HepG2 (cell line): Measurements from ENCODE around the gene CDK15. TPM values are rescaled to one million over a fixed set of nuclear protein-coding genes. Genes with fewer than 3 reads are reported as not detected.
A peak's percentile ranks its signal among the peaks of the same experiment; 100 is the strongest.

Experiments used
- DPF2 ChIP-seq: sonication (generic); formaldehyde crosslinking; IDR thresholded peaks from 2 replicates; pipeline ENCODE4 v1.4.0; 2020; ENCODE audit warnings: mild to moderate bottlenecking, low read depth, missing genetic modification reagents, borderline replicate concordance
- HNF4A ChIP-seq: sonication (generic); formaldehyde crosslinking; IDR thresholded peaks from 2 replicates; pipeline ENCODE4 v1.4.0; 2020; ENCODE audit warnings: missing genetic modification reagents
- NR2C2 ChIP-seq: sonication (generic); formaldehyde crosslinking; IDR thresholded peaks from 2 replicates; pipeline ENCODE4 v1.4.0; 2020; ENCODE audit warnings: missing genetic modification reagents, mild to moderate bottlenecking, moderate library complexity, borderline replicate concordance
- NR2F6 ChIP-seq, 2 experiments: IDR thresholded peaks; 2 replicates each; pipeline ENCODE4 v1.6.1; 2016; ENCODE audit warnings: antibody characterized with exemption in 1 of 2, mild to moderate bottlenecking in 1 of 2
- RXRB ChIP-seq: IDR thresholded peaks from 2 replicates; pipeline ENCODE4 v1.6.1; 2016; ENCODE audit warnings: borderline replicate concordance, missing genetic modification reagents, missing compliant biosample characterization
- SALL1 ChIP-seq: sonication (generic); formaldehyde crosslinking; IDR thresholded peaks from 2 replicates; pipeline ENCODE4 v1.8.0; 2022; ENCODE audit warnings: mild to moderate bottlenecking, missing genetic modification reagents
- SIN3A ChIP-seq: IDR thresholded peaks from 2 replicates; pipeline ENCODE4 v1.6.1; 2011; ENCODE audit warnings: low read depth, mild to moderate bottlenecking, control low read depth, low read length, borderline replicate concordance
- TFDP2 ChIP-seq: sonication (generic); formaldehyde crosslinking; IDR thresholded peaks from 2 replicates; pipeline ENCODE4 v1.4.0; 2020; ENCODE audit warnings: missing genetic modification reagents
- ZMYM2 ChIP-seq: sonication (generic); formaldehyde crosslinking; IDR thresholded peaks from 2 replicates; pipeline ENCODE4 v1.8.0; 2022; ENCODE audit warnings: mild to moderate bottlenecking, missing genetic modification reagents
- ZMYM3 ChIP-seq: sonication (generic); formaldehyde crosslinking; IDR thresholded peaks from 2 replicates; pipeline ENCODE4 v1.5.1; 2020; ENCODE audit warnings: mild to moderate bottlenecking, missing genetic modification reagents
- ZNF225 ChIP-seq: sonication (generic); formaldehyde crosslinking; IDR thresholded peaks from 2 replicates; pipeline ENCODE4 v1.4.0; 2020; ENCODE audit warnings: mild to moderate bottlenecking, missing genetic modification reagents
- polyA plus RNA-seq, 8 experiments: library from polyadenylated mRNA; depleted of rRNA in 3 of 8; stranded (reverse) in 7 of 8; unstranded in 1 of 8; fragments of >200 nt; fragmentation: Illumina TruSeq in 4 of 8; extraction: Trizol in 4 of 8; gene quantifications; 2 replicates each; pipeline versions ENCODE4 v1.2.1 to v1.2.3, GENCODE V29; 2011 to 2016; ENCODE audit warnings: low read depth in 4 of 8, missing spikeins in 1 of 8, mixed read lengths in 1 of 8; ENCODE audit not compliant: insufficient read depth in 1 of 8
- total RNA-seq, 5 experiments: library from RNA; depleted of rRNA; stranded (reverse); fragments of >200 nt; fragmentation: Illumina TruSeq; extraction: Trizol; gene quantifications; 2 replicates each; pipeline ENCODE4 v1.2.3, GENCODE V29; 2016; ENCODE audit warnings: low read depth in 1 of 5
- TF ChIP-seq, protein P1 (sequence below): sonication (generic); formaldehyde crosslinking; IDR thresholded peaks from 2 replicates; pipeline ENCODE4 v1.8.0; 2022; ENCODE audit warnings: missing genetic modification reagents, low read depth, mild to moderate bottlenecking, borderline replicate concordance
- TF ChIP-seq, protein P2 (sequence below): sonication (generic); formaldehyde crosslinking; conservative IDR thresholded peaks from 2 replicates; pipeline ENCODE4 v1.4.0; 2020; ENCODE audit warnings: missing genetic modification reagents
- TF ChIP-seq, protein P3 (sequence below): sonication (generic); formaldehyde crosslinking; IDR thresholded peaks from 2 replicates; pipeline ENCODE4 v1.5.0; 2020; ENCODE audit warnings: mild to moderate bottlenecking, missing genetic modification reagents
- TF ChIP-seq, protein P4 (sequence below): sonication (generic); formaldehyde crosslinking; IDR thresholded peaks from 2 replicates; pipeline ENCODE4 v1.8.0; 2023; ENCODE audit warnings: mild to moderate bottlenecking, missing genetic modification reagents
- TF ChIP-seq, protein P5 (sequence below): sonication (generic); formaldehyde crosslinking; IDR thresholded peaks from 2 replicates; pipeline ENCODE4 v1.4.0; 2020; ENCODE audit warnings: missing genetic modification reagents, borderline replicate concordance

The CDK15 gene
- total and polyA plus RNA-seq, 2 of the 13 experiments (the other 11 are each of a cell fraction or from before 2014, with no cell fraction given): not detected

- no peak for TF ChIP-seq ZMYM2 (CRISPR knock-in tag)
- TF ChIP-seq, protein P1, sequence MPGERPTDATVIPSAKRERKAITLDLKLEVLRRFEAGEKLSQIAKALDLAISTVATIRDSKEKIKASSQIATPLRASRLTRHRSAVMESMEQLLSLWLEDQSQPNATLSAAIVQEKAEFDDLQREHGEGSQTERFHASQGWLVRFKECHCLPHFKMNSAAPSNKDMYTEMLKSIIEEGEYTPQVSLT (CRISPR knock-in tag): no peak
- TF ChIP-seq TFDP2 (CRISPR knock-in tag): no peak
- peak; percentile 40; the same call in 1 of the 2 replicates for TF ChIP-seq NR2F6 (IDR thresholded peaks at IDR 0.05)
- TF ChIP-seq NR2F6 (CRISPR knock-in tag; IDR thresholded peaks at IDR 0.05): peak; percentile 52
- TF ChIP-seq, protein P2, sequence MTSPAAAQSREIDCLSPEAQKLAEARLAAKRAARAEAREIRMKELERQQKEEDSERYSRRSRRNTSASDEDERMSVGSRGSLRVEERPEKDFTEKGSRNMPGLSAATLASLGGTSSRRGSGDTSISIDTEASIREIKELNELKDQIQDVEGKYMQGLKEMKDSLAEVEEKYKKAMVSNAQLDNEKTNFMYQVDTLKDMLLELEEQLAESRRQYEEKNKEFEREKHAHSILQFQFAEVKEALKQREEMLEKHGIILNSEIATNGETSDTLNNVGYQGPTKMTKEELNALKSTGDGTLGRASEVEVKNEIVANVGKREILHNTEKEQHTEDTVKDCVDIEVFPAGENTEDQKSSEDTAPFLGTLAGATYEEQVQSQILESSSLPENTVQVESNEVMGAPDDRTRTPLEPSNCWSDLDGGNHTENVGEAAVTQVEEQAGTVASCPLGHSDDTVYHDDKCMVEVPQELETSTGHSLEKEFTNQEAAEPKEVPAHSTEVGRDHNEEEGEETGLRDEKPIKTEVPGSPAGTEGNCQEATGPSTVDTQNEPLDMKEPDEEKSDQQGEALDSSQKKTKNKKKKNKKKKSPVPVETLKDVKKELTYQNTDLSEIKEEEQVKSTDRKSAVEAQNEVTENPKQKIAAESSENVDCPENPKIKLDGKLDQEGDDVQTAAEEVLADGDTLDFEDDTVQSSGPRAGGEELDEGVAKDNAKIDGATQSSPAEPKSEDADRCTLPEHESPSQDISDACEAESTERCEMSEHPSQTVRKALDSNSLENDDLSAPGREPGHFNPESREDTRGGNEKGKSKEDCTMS (CRISPR knock-in tag): no peak
- TF ChIP-seq, protein P3, sequence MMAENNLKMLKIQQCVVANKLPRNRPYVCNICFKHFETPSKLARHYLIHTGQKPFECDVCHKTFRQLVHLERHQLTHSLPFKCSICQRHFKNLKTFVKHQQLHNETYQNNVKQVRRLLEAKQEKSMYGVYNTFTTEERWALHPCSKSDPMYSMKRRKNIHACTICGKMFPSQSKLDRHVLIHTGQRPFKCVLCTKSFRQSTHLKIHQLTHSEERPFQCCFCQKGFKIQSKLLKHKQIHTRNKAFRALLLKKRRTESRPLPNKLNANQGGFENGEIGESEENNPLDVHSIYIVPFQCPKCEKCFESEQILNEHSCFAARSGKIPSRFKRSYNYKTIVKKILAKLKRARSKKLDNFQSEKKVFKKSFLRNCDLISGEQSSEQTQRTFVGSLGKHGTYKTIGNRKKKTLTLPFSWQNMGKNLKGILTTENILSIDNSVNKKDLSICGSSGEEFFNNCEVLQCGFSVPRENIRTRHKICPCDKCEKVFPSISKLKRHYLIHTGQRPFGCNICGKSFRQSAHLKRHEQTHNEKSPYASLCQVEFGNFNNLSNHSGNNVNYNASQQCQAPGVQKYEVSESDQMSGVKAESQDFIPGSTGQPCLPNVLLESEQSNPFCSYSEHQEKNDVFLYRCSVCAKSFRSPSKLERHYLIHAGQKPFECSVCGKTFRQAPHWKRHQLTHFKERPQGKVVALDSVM: 0 out of 2 replicates have a peak, but pooled peaks have one; percentile 13
- TF ChIP-seq SALL1 (CRISPR knock-in tag): peak; percentile 67
- TF ChIP-seq NR2C2 (CRISPR knock-in tag): no peak
- 0 out of 2 replicates have a peak, but pooled peaks have one; percentile 11 for TF ChIP-seq HNF4A (CRISPR knock-in tag)
- 0 out of 2 replicates have a peak, but pooled peaks have one; percentile 28 for TF ChIP-seq DPF2 (CRISPR knock-in tag)
- no peak for TF ChIP-seq ZMYM3 (CRISPR knock-in tag)
- TF ChIP-seq, protein P4, sequence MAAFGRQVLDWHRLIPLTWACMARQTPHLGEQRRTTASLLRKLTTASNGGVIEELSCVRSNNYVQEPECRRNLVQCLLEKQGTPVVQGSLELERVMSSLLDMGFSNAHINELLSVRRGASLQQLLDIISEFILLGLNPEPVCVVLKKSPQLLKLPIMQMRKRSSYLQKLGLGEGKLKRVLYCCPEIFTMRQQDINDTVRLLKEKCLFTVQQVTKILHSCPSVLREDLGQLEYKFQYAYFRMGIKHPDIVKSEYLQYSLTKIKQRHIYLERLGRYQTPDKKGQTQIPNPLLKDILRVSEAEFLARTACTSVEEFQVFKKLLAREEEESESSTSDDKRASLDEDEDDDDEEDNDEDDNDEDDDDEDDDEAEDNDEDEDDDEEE (CRISPR knock-in tag): 0 out of 2 replicates have a peak, but pooled peaks have one; percentile 29
- TF ChIP-seq, protein P5, sequence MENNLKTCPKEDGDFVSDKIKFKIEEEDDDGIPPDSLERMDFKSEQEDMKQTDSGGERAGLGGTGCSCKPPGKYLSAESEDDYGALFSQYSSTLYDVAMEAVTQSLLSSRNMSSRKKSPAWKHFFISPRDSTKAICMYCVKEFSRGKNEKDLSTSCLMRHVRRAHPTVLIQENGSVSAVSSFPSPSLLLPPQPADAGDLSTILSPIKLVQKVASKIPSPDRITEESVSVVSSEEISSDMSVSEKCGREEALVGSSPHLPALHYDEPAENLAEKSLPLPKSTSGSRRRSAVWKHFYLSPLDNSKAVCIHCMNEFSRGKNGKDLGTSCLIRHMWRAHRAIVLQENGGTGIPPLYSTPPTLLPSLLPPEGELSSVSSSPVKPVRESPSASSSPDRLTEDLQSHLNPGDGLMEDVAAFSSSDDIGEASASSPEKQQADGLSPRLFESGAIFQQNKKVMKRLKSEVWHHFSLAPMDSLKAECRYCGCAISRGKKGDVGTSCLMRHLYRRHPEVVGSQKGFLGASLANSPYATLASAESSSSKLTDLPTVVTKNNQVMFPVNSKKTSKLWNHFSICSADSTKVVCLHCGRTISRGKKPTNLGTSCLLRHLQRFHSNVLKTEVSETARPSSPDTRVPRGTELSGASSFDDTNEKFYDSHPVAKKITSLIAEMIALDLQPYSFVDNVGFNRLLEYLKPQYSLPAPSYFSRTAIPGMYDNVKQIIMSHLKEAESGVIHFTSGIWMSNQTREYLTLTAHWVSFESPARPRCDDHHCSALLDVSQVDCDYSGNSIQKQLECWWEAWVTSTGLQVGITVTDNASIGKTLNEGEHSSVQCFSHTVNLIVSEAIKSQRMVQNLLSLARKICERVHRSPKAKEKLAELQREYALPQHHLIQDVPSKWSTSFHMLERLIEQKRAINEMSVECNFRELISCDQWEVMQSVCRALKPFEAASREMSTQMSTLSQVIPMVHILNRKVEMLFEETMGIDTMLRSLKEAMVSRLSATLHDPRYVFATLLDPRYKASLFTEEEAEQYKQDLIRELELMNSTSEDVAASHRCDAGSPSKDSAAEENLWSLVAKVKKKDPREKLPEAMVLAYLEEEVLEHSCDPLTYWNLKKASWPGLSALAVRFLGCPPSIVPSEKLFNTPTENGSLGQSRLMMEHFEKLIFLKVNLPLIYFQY: no peak
- TF ChIP-seq ZNF225 (CRISPR knock-in tag): no peak
- TF ChIP-seq SIN3A: no peak
- peak; percentile 42; the same call in 1 of the 2 replicates for TF ChIP-seq RXRB (CRISPR knock-in tag)
Measured at GRCh38 chr2:201866643-201867473, 60.5 kb downstream of the CDK15 start (continued).
